Naive thymus-derived CD4-positive, alpha-beta T cell (primary cell): ENCODE data around the gene MYO5A. TPM values are rescaled to one million over a fixed set of nuclear protein-coding genes. Genes with fewer than 3 reads are reported as not detected.
"Not testable (repeated sequence)": the region's sequence is repeated elsewhere in the genome, so short reads cannot be mapped to it uniquely, and the experiment has no call there.

Source experiments
- ATAC-seq: fragments of 150-1000 bp; cut with Tn5 transposase; 2 replicates; pipeline ENCODE4 v1.10.0; 2021; ENCODE audit warnings: mild to moderate bottlenecking, moderate library complexity
- CTCF ChIA-PET: fragments of 350-600 bp; sonication (Branson Sonifier 250); formaldehyde crosslinking; loops from one replicate; lab custom pipeline; 2021; ENCODE audit warnings: antibody characterized with exemption; lab: Charles Lee
- POLR2A ChIA-PET: fragments of 350-600 bp; sonication (Branson Sonifier 250); formaldehyde crosslinking; loops from one replicate; lab custom pipeline; 2021; ENCODE audit warnings: antibody characterized with exemption, inconsistent platforms; lab: Charles Lee
- DNase-seq, 9 donors: peaks; one replicate each; pipeline versions ENCODE4 v3.0.0 to v3.0.0-alpha.2; 2020 to 2022; ENCODE audit warnings: mixed read lengths in 1 of 9
- H3K27ac ChIP-seq: one replicate; pipeline ENCODE4 v1.7.0; 2013; ENCODE audit warnings: mild to moderate bottlenecking, low read depth, low read length, moderate library complexity
- H3K27me3 ChIP-seq, 2 donors: one replicate each; pipeline ENCODE4 v1.7.0; 2013; ENCODE audit warnings: low read length in 2 of 2, mild to moderate bottlenecking in 2 of 2, moderate library complexity in 2 of 2; ENCODE audit not compliant: control insufficient read depth in 2 of 2, insufficient read depth in 2 of 2
- H3K36me3 ChIP-seq, 3 experiments: 1 replicate in 2 of 3; 2 replicates in 1 of 3; pipeline ENCODE4 v1.7.0; 2013; ENCODE audit warnings: low read length in 3 of 3, mild to moderate bottlenecking in 3 of 3, moderate library complexity in 1 of 3; ENCODE audit not compliant: insufficient read depth in 3 of 3, control insufficient read depth in 2 of 3
- H3K4me1 ChIP-seq, 2 donors: one replicate each; pipeline ENCODE4 v1.7.0; 2013; ENCODE audit warnings: low read length in 2 of 2, mild to moderate bottlenecking in 2 of 2, moderate library complexity in 1 of 2; ENCODE audit not compliant: control insufficient read depth in 2 of 2, insufficient read depth in 2 of 2
- H3K4me3 ChIP-seq: 2 replicates; pipeline ENCODE4 v1.7.0; 2013; ENCODE audit warnings: mild to moderate bottlenecking, low read length
- H3K9me3 ChIP-seq, 3 experiments: 1 replicate in 2 of 3; 2 replicates in 1 of 3; pipeline ENCODE4 v1.7.0; 2013; ENCODE audit warnings: low read length in 3 of 3; ENCODE audit not compliant: control insufficient read depth in 2 of 3
- H3K27ac Mint-ChIP-seq, 9 donors: one replicate each; pipeline ENCODE4 v1.8.0; 2020 to 2022; ENCODE audit warnings: mixed read lengths in 9 of 9, mild to moderate bottlenecking in 8 of 9, moderate library complexity in 5 of 9, inconsistent platforms in 2 of 9
- H3K27me3 Mint-ChIP-seq, 5 donors: one replicate each; pipeline ENCODE4 v1.8.0; 2021 to 2022; ENCODE audit warnings: mixed read lengths in 5 of 5, mild to moderate bottlenecking in 1 of 5
- H3K36me3 Mint-ChIP-seq, 5 donors: one replicate each; pipeline ENCODE4 v1.8.0; 2020 to 2022; ENCODE audit warnings: mixed read lengths in 5 of 5, mild to moderate bottlenecking in 3 of 5, inconsistent platforms in 1 of 5
- H3K4me1 Mint-ChIP-seq, 7 donors: one replicate each; pipeline ENCODE4 v1.8.0; 2020 to 2022; ENCODE audit warnings: mixed read lengths in 7 of 7, mild to moderate bottlenecking in 3 of 7, inconsistent platforms in 1 of 7
- H3K4me3 Mint-ChIP-seq, 10 donors: one replicate each; pipeline ENCODE4 v1.8.0; 2020 to 2022; ENCODE audit warnings: mild to moderate bottlenecking in 10 of 10, mixed read lengths in 10 of 10, moderate library complexity in 6 of 10, inconsistent platforms in 2 of 10
- H3K9me3 Mint-ChIP-seq, 11 donors: one replicate each; pipeline ENCODE4 v1.8.0; 2020 to 2022; ENCODE audit warnings: mixed read lengths in 11 of 11, mild to moderate bottlenecking in 4 of 11, inconsistent platforms in 1 of 11, moderate library complexity in 1 of 11
- intact Hi-C, 2 donors: fragments of 100-400 bp; cut with micrococcal nuclease; formaldehyde crosslinking; loops; one replicate each; pipeline ENCODE4 v1.15.1; 2023
- polyA plus RNA-seq, 2 donors: library from polyadenylated mRNA; unstranded; fragments of 300-500 nt; fragmentation: Illumina TruSeq; gene quantifications; one replicate each; pipeline ENCODE4 v1.2.3, GENCODE V29; 2021
- total RNA-seq, 6 experiments: library from RNA in 5 of 6; stranded (reverse) in 5 of 6; gene quantifications; 1 replicate in 5 of 6; 2 replicates in 1 of 6; pipeline ENCODE4 v1.2.3 and lab custom pipeline; 2021 to 2026

Gene MYO5A
- total and polyA plus RNA-seq, 7 experiments from 2014 or later, result 4.2 to 39.6 (median 20.8) TPM

- POLR2A ChIA-PET, result no interaction called here
- peaks cover 4 to 36% (median 26%) of the 10 kb centered on the region in 7 donors for H3K4me1 Mint-ChIP-seq
- Histone ChIP-seq H3K4me3 (no peak overlapping the region), H3K27ac (no peak overlapping the region), H3K27me3 (no peaks in the 10 kb centered on the region), H3K4me1 (no peaks in the 10 kb centered on the region), H3K36me3 (no peaks in the 10 kb centered on the region), H3K9me3 (no peaks in the 10 kb centered on the region)
- intact Hi-C loops, result no loop called here
- H3K4me3 Mint-ChIP-seq, result no peak overlapping the region
- DNase-seq (no peak), ATAC-seq (no peak)
- H3K27me3 Mint-ChIP-seq, result no peaks in the 10 kb centered on the region
- CTCF ChIA-PET, result no interaction called here
- H3K36me3 Mint-ChIP-seq, result peaks cover 0 to 1% (median 0%) of the 10 kb centered on the region in 5 donors
- peaks cover 0 to 1% (median 0%) of the 10 kb centered on the region in 11 donors for H3K9me3 Mint-ChIP-seq
- H3K27ac Mint-ChIP-seq, result no peak overlapping the region
Observed at GRCh38 chr15:52514482-52514881, 14.2 kb downstream of the MYO5A start.

GRCh38 chr15:52512869-52513268 is 15.8 kb downstream of the MYO5A start:
- H3K4me1 ChIP-seq, H3K27me3 ChIP-seq, H3K27ac ChIP-seq, intact Hi-C loops, H3K9me3 Mint-ChIP-seq, H3K27me3 Mint-ChIP-seq, H3K4me3 Mint-ChIP-seq, H3K9me3 ChIP-seq, H3K36me3 ChIP-seq, POLR2A ChIA-PET, H3K36me3 Mint-ChIP-seq, ATAC-seq, DNase-seq, H3K4me3 ChIP-seq: not testable (repeated sequence)
- peak overlapping the region in 1 of 9 donors; percentile 40 for H3K27ac Mint-ChIP-seq
- CTCF ChIA-PET, result interaction anchor here (0.6 kb wide), 1 partner anchor 172 kb away, joined by 4 read pairs; no protein-coding TSS in a partner anchor
- peaks cover 4 to 41% (median 22%) of the 10 kb centered on the region in 7 donors for H3K4me1 Mint-ChIP-seq

GRCh38 chr15:52511084-52511483 is 17.6 kb downstream of the MYO5A start:
- Mint-ChIP-seq H3K27me3 (no peaks in the 10 kb centered on the region), H3K27ac (no peak overlapping the region), H3K36me3 (no peaks in the 10 kb centered on the region), H3K4me3 (no peak overlapping the region), H3K4me1 (peaks cover 4 to 46% (median 21%) of the 10 kb centered on the region in 7 donors), H3K9me3 (peaks cover 0 to 1% (median 0%) of the 10 kb centered on the region in 11 donors)
- H3K4me3 ChIP-seq, result no peak overlapping the region
- DNase-seq (no peak), ATAC-seq (no peak)
- ChIA-PET POLR2A (no interaction called here), CTCF (interaction anchor here (1.2 kb wide), 1 partner anchor 17 kb away, joined by 3 read pairs; the partner anchor contains the start of gene MYO5A)
- no peaks in the 10 kb centered on the region for H3K36me3 ChIP-seq
- no peak overlapping the region for H3K27ac ChIP-seq
- no peaks in the 10 kb centered on the region for H3K4me1 ChIP-seq
- intact Hi-C loops, result no loop called here
- no peaks in the 10 kb centered on the region for H3K27me3 ChIP-seq
- H3K9me3 ChIP-seq, result no peaks in the 10 kb centered on the region

GRCh38 chr15:52509500-52510245 is 19.0 kb downstream of the MYO5A start:
- Mint-ChIP-seq H3K27ac (no peak overlapping the region), H3K9me3 (peaks cover 0 to 1% (median 0%) of the 10 kb centered on the region in 11 donors), H3K4me1 (peaks cover 8 to 55% (median 29%) of the 10 kb centered on the region in 7 donors), H3K4me3 (no peak overlapping the region), H3K27me3 (no peaks in the 10 kb centered on the region), H3K36me3 (no peaks in the 10 kb centered on the region)
- POLR2A ChIA-PET, result no interaction called here
- Histone ChIP-seq H3K4me3 (no peak overlapping the region), H3K27ac (no peak overlapping the region), H3K4me1 (no peaks in the 10 kb centered on the region), H3K27me3 (no peaks in the 10 kb centered on the region), H3K36me3 (no peaks in the 10 kb centered on the region), H3K9me3 (no peaks in the 10 kb centered on the region)
- no peak for ATAC-seq
- DNase-seq, result no peak
- CTCF ChIA-PET, result interaction anchor here (0.6 kb wide), 1 partner anchor 26 kb away, joined by 3 read pairs; no protein-coding TSS in a partner anchor
- intact Hi-C loops, result no loop called here

- Histone ChIP-seq H3K27ac (no peak overlapping the region), H3K36me3 (no peaks in the 10 kb centered on the region), H3K27me3 (no peaks in the 10 kb centered on the region), H3K9me3 (no peaks in the 10 kb centered on the region), H3K4me1 (peaks cover 6 to 7% of the 10 kb centered on the region in 2 donors), H3K4me3 (no peak overlapping the region)
- DNase-seq (no peak), ATAC-seq (no peak)
- Mint-ChIP-seq H3K36me3 (peaks cover 0 to 3% (median 0%) of the 10 kb centered on the region in 5 donors), H3K27me3 (no peaks in the 10 kb centered on the region), H3K27ac (peak overlapping the region in 1 of 9 donors; percentile 15), H3K4me3 (no peak overlapping the region), H3K4me1 (peaks cover 18 to 70% (median 40%) of the 10 kb centered on the region in 7 donors), H3K9me3 (no peaks in the 10 kb centered on the region)
- intact Hi-C loops, result no loop called here
- CTCF ChIA-PET, result no interaction called here
- POLR2A ChIA-PET, result interaction anchor here (1.2 kb wide), 1 partner anchor 141 kb away, joined by 4 read pairs; no protein-coding TSS in a partner anchor
Observed at GRCh38 chr15:52506549-52506948, 22.1 kb downstream of the MYO5A start.

GRCh38 chr15:52505151-52505550 is 23.5 kb downstream of the MYO5A start:
- no peak overlapping the region for H3K4me3 ChIP-seq
- peaks cover 6 to 7% of the 10 kb centered on the region in 2 donors for H3K4me1 ChIP-seq
- ChIA-PET CTCF (interaction anchor here (0.7 kb wide), 1 partner anchor 32 kb away, joined by 3 read pairs; no protein-coding TSS in a partner anchor), POLR2A (no interaction called here)
- H3K27ac Mint-ChIP-seq, result peak overlapping the region in 2 of 9 donors; percentile 3 to 9
- peaks cover 0 to 3% (median 0%) of the 10 kb centered on the region in 5 donors for H3K36me3 Mint-ChIP-seq
- intact Hi-C loops, result loop anchor here in 1 of 2 donors (2.0 kb wide), 1 partner anchor 14 kb away; no protein-coding TSS in a partner anchor
- peaks cover 14 to 57% (median 36%) of the 10 kb centered on the region in 7 donors for H3K4me1 Mint-ChIP-seq
- no peaks in the 10 kb centered on the region for H3K9me3 Mint-ChIP-seq
- H3K27me3 ChIP-seq, result no peaks in the 10 kb centered on the region
- DNase-seq (no peak), ATAC-seq (no peak)
- H3K27me3 Mint-ChIP-seq, result no peaks in the 10 kb centered on the region
- H3K36me3 ChIP-seq, result no peaks in the 10 kb centered on the region
- H3K9me3 ChIP-seq, result no peaks in the 10 kb centered on the region
- H3K27ac ChIP-seq, result no peak overlapping the region
- H3K4me3 Mint-ChIP-seq, result no peak overlapping the region
